Measurements from ENCODE around the gene POLE. TPM values are rescaled to one million over a fixed set of nuclear protein-coding genes. Genes with fewer than 3 reads are reported as not detected.

The POLE gene
- total and polyA plus RNA-seq, 4 donors: 7.6 to 39.2 (median 19.7) TPM

DNA sequence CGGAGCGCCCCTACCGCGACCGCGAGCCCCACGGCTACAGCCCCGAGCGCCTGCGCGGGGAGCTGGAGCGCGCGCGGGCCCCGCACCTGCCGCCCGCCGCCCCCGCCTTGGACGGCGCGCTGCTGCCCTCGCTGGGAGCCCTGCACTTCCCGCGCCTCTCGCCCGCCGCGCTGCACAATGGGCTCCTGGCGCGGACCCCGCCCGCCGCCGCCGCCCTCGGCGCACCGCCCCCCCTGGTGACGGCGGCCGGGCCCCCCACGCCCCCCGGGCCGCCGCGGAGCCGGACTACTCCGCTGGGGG is 103.8 kb downstream of the POLE start (continued):
- TF ChIP-seq, protein P1, sequence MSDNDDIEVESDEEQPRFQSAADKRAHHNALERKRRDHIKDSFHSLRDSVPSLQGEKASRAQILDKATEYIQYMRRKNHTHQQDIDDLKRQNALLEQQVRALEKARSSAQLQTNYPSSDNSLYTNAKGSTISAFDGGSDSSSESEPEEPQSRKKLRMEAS (IDR thresholded peaks at IDR 0.05): no peak
- TF ChIP-seq RAD21 (IDR thresholded peaks at IDR 0.05) (no peak), GABPA (IDR thresholded peaks at IDR 0.05 in 1 of 2, conservative IDR thresholded peaks at IDR 0.05 in 1 of 2) (no peak), TAF1 (conservative IDR thresholded peaks at IDR 0.05) (no peak)
- TF ChIP-seq, protein P2, sequence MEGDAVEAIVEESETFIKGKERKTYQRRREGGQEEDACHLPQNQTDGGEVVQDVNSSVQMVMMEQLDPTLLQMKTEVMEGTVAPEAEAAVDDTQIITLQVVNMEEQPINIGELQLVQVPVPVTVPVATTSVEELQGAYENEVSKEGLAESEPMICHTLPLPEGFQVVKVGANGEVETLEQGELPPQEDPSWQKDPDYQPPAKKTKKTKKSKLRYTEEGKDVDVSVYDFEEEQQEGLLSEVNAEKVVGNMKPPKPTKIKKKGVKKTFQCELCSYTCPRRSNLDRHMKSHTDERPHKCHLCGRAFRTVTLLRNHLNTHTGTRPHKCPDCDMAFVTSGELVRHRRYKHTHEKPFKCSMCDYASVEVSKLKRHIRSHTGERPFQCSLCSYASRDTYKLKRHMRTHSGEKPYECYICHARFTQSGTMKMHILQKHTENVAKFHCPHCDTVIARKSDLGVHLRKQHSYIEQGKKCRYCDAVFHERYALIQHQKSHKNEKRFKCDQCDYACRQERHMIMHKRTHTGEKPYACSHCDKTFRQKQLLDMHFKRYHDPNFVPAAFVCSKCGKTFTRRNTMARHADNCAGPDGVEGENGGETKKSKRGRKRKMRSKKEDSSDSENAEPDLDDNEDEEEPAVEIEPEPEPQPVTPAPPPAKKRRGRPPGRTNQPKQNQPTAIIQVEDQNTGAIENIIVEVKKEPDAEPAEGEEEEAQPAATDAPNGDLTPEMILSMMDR (IDR thresholded peaks at IDR 0.05; ENCODE audit: low read depth, low read length, missing input control): no peak

DNA sequence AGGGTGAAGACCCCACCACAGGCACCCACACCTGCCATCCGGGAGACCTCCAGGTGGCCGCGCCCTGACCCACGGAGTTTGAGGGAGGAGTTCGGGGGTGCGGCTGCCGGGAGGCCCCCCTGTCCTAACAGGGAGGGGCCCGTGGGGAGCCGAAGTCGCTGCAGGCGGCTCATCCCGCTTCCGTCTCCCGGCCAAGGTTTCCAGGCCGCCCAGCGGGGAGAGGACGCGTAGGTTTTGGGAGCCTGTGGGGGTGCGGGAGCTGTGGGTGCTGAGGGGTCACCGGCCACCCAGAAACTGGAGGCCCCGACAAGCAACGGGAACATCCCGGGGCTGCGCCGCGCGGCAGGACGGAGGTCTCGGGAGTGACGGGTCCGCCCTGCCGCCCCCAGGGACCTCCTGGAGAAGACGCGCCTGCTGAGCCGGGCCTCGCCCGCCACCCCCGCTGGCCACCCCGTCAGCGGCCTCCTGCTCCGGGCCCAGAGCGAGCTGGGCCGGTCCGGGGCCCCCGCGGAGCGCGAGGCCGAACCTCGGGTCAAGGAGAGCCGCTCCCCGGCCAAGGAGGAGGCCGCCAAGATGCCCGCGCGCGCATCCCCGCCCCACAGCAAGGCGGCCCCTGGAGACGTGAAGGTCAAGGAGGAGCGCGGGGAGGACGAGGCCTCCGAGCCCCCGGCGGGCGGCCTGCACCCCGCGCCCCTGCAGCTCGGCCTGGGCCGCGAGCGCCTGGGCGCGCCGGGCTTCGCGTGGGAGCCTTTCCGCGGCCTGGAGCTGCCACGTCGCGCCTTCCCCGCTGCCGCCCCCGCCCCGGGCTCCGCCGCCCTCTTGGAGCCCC is 104.3 kb downstream of the POLE start:
- no peak overlapping the region for H3K27ac ChIP-seq (ENCODE audit: low read depth in 1 of 2, low read length in 2 of 2)
- no peaks in the 10 kb centered on the region for H3K4me1 ChIP-seq (ENCODE audit: control insufficient read depth in 4 of 4, insufficient read depth in 4 of 4, low read length in 3 of 4)
- no peaks in the 10 kb centered on the region for H3K27me3 ChIP-seq (ENCODE audit: control insufficient read depth in 4 of 4, insufficient read depth in 4 of 4, low read length in 3 of 4)
- no peaks in the 10 kb centered on the region for H3K9me3 ChIP-seq (ENCODE audit: control insufficient read depth in 4 of 4, low read length in 3 of 4)
- no peak overlapping the region for H3K9ac ChIP-seq (ENCODE audit: low read depth in 1 of 2, low read length in 2 of 2)
- H3K4me3 ChIP-seq (ENCODE audit: low read depth in 1 of 3, low read length in 3 of 3): no peak overlapping the region
- DNase-seq (ENCODE audit: low spot score): no peak
- 90% methylated on average over 89 of the region's 89 CpGs for WGBS
- H3K36me3 ChIP-seq (ENCODE audit: control insufficient read depth in 4 of 4, insufficient read depth in 3 of 4, low read depth in 1 of 4, low read length in 3 of 4): peaks cover 1 to 29% (median 6%) of the 10 kb centered on the region in 4 donors
- TF ChIP-seq, protein P3, sequence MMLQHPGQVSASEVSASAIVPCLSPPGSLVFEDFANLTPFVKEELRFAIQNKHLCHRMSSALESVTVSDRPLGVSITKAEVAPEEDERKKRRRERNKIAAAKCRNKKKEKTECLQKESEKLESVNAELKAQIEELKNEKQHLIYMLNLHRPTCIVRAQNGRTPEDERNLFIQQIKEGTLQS (IDR thresholded peaks at IDR 0.05): no peak
- TF ChIP-seq RXRA (IDR thresholded peaks at IDR 0.05) (no peak), HNF4A (conservative IDR thresholded peaks at IDR 0.05) (no peak), GABPA (IDR thresholded peaks at IDR 0.05 in 1 of 2, conservative IDR thresholded peaks at IDR 0.05 in 1 of 2) (no peak)
- TF ChIP-seq, protein P4, sequence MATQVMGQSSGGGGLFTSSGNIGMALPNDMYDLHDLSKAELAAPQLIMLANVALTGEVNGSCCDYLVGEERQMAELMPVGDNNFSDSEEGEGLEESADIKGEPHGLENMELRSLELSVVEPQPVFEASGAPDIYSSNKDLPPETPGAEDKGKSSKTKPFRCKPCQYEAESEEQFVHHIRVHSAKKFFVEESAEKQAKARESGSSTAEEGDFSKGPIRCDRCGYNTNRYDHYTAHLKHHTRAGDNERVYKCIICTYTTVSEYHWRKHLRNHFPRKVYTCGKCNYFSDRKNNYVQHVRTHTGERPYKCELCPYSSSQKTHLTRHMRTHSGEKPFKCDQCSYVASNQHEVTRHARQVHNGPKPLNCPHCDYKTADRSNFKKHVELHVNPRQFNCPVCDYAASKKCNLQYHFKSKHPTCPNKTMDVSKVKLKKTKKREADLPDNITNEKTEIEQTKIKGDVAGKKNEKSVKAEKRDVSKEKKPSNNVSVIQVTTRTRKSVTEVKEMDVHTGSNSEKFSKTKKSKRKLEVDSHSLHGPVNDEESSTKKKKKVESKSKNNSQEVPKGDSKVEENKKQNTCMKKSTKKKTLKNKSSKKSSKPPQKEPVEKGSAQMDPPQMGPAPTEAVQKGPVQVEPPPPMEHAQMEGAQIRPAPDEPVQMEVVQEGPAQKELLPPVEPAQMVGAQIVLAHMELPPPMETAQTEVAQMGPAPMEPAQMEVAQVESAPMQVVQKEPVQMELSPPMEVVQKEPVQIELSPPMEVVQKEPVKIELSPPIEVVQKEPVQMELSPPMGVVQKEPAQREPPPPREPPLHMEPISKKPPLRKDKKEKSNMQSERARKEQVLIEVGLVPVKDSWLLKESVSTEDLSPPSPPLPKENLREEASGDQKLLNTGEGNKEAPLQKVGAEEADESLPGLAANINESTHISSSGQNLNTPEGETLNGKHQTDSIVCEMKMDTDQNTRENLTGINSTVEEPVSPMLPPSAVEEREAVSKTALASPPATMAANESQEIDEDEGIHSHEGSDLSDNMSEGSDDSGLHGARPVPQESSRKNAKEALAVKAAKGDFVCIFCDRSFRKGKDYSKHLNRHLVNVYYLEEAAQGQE (IDR thresholded peaks at IDR 0.05): no peak
- TF ChIP-seq, protein P1 (IDR thresholded peaks at IDR 0.05): no peak

DNA sequence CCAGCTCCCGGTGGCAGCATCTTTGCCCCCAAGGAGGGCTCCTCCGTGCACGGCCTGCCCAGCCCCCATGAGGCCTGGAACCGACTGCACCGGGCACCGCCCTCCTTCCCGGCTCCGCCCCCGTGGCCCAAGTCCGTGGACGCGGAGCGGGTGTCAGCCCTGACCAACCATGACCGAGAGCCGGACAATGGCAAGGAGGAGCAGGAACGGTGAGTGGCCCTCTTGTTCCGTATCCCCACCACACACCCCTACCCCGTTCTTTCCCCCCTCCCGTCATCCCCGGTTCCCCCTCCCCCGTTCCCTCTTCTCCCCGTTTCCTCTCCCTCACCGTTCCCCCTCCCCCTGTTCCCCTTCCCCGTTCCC is 105.1 kb downstream of the POLE start:
- H3K4me1 ChIP-seq (ENCODE audit: control insufficient read depth in 4 of 4, insufficient read depth in 4 of 4, low read length in 3 of 4): no peaks in the 10 kb centered on the region
- no peak overlapping the region for H3K4me3 ChIP-seq (ENCODE audit: low read depth in 1 of 3, low read length in 3 of 3)
- no peaks in the 10 kb centered on the region for H3K9me3 ChIP-seq (ENCODE audit: control insufficient read depth in 4 of 4, low read length in 3 of 4)
- H3K27me3 ChIP-seq (ENCODE audit: control insufficient read depth in 4 of 4, insufficient read depth in 4 of 4, low read length in 3 of 4): no peaks in the 10 kb centered on the region
- DNase-seq (ENCODE audit: low spot score): no peak
- WGBS: 79% methylated on average over 24 of the region's 24 CpGs
- TF ChIP-seq YY1 (IDR thresholded peaks at IDR 0.05) (no peak), TAF1 (conservative IDR thresholded peaks at IDR 0.05) (no peak), FOXA2 (IDR thresholded peaks at IDR 0.05) (no peak), HNF4G (IDR thresholded peaks at IDR 0.05) (no peak), RXRA (IDR thresholded peaks at IDR 0.05) (no peak)
- H3K36me3 ChIP-seq (ENCODE audit: control insufficient read depth in 4 of 4, insufficient read depth in 3 of 4, low read depth in 1 of 4, low read length in 3 of 4): peaks cover 4 to 34% (median 6%) of the 10 kb centered on the region in 4 donors
- H3K9ac ChIP-seq (ENCODE audit: low read depth in 1 of 2, low read length in 2 of 2): no peak overlapping the region
- H3K27ac ChIP-seq (ENCODE audit: low read depth in 1 of 2, low read length in 2 of 2): no peak overlapping the region
